ENCODE data around the gene HMX2.

HMX2 gene

GRCh38 chr10:123147635-123148413 lies at the start of gene HMX2:
Gene HMX2, plus strand, starts transcription at chr10:123148136. Its CDS starts 243 bp downstream, at chr10:123148379.
- DNase-seq = peak in 1 of 3 donors; percentile 36

GRCh38 chr10:123100030-123100762 lies 47.7 kb upstream of the HMX2 start:
- DNase-seq = no peak

- DNase-seq = no peak
These were observed 46.1 kb upstream of the HMX2 start for GRCh38 chr10:123101872-123102271.

- no peak for DNase-seq
These were observed 45.3 kb upstream of the HMX2 start for GRCh38 chr10:123102673-123103072.

GRCh38 chr10:123103944-123104343 lies 44.0 kb upstream of the HMX2 start:
- DNase-seq = no peak

GRCh38 chr10:123109466-123109865 lies 38.5 kb upstream of the HMX2 start:
- DNase-seq = no peak

- DNase-seq = peak in 1 of 3 donors; percentile 10
These were observed 30.1 kb upstream of the HMX2 start for GRCh38 chr10:123117644-123118417.

GRCh38 chr10:123119081-123119480 lies 28.9 kb upstream of the HMX2 start:
- DNase-seq = no peak

GRCh38 chr10:123126246-123126645 lies 21.7 kb upstream of the HMX2 start:
- DNase-seq = no peak

- DNase-seq = peak; percentile 52 to 79 (median 63)
These were observed 18.2 kb upstream of the HMX2 start for GRCh38 chr10:123129618-123130271.

- DNase-seq = peak; percentile 84 to 93 (median 91)
These were observed 15.1 kb upstream of the HMX2 start for GRCh38 chr10:123132576-123133477.

GRCh38 chr10:123133541-123134342 lies 14.2 kb upstream of the HMX2 start:
- no peak for DNase-seq

- DNase-seq = peak in 1 of 3 donors; percentile 18
These were observed 13.5 kb upstream of the HMX2 start for GRCh38 chr10:123134343-123134914.

GRCh38 chr10:123134915-123135414 lies 13.0 kb upstream of the HMX2 start:
- DNase-seq = no peak

GRCh38 chr10:123135415-123136141 lies 12.4 kb upstream of the HMX2 start, which contains the start of gene HMX3:
Gene HMX3, plus strand, starts transcription at chr10:123135970. Its CDS starts 81 bp downstream, at chr10:123136051.
- DNase-seq = peak; percentile 43 to 63 (median 47)

- DNase-seq = no peak
These were observed 11.6 kb upstream of the HMX2 start for GRCh38 chr10:123136221-123136805.

- DNase-seq = peak in 1 of 3 donors; percentile 46
These were observed 10.9 kb upstream of the HMX2 start for GRCh38 chr10:123136806-123137642.

- no peak for DNase-seq
These were observed 8.8 kb upstream of the HMX2 start for GRCh38 chr10:123139165-123139520.

All from suppressor macrophage treated with lipopolysaccharide for 1 hour (primary cell).